Pulmonary artery endothelial cell (primary cell): ENCODE measurements around the gene ADAP2. TPM values are rescaled to one million over a fixed set of nuclear protein-coding genes. Genes with fewer than 3 reads are reported as not detected.
"Not testable (repeated sequence)": the region's sequence is repeated elsewhere in the genome, so short reads cannot be mapped to it uniquely, and the experiment has no call there.

Experiments used
- DNase-seq: peaks from one replicate; pipeline ENCODE4 v3.0.0-alpha.2; 2011; ENCODE audit warnings: low read depth, low spot score
- total RNA-seq: library from RNA; depleted of rRNA; stranded (reverse); fragments of >200 nt; gene quantifications from 2 replicates; pipeline ENCODE4 v1.2.3, GENCODE V29; 2014

Gene ADAP2, protein sequence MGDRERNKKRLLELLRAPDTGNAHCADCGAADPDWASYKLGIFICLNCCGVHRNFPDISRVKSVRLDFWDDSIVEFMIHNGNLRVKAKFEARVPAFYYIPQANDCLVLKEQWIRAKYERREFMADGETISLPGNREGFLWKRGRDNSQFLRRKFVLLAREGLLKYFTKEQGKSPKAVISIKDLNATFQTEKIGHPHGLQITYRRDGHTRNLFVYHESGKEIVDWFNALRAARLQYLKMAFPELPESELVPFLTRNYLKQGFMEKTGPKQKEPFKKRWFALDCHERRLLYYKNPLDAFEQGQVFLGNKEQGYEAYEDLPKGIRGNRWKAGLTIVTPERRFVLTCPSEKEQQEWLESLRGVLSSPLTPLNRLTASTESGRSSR
- total RNA-seq, result 0.11 and 0.20 TPM in 2 replicates

DNA sequence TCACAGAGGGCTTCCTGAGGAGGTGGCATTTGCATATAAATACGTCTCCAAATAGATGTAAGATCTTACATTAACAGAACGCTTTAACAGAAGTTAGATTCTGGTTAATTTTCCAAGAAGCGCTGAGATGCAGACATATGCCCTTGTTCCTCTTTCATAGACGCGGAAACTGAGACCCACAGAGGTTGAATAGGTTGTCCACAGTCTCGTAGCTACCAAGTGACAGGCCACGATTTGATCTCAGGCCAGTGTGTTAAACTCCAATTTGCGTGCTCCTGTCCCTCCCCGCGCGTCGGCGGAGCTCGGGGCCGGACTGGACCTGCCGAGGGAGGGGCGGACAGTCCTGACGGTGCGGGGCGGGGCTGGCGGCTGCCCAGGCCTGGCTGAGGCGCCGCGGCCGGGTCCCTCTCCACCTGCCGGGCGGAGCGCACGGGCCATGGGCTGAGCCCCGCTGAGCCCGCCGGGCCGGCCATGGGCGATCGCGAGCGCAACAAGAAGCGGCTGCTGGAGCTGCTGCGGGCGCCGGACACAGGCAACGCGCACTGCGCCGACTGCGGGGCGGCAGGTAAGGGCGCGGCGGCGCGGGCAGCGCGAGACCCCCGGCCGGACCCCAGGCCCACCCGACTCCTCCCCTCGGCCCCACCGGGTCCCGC lies at the start of gene ADAP2:
Gene ADAP2 (plus strand): TSS at position 402 of the 653 bp plus-strand sequence. CDS start 70 bp downstream, at position 472.
- no peak for DNase-seq

DNA sequence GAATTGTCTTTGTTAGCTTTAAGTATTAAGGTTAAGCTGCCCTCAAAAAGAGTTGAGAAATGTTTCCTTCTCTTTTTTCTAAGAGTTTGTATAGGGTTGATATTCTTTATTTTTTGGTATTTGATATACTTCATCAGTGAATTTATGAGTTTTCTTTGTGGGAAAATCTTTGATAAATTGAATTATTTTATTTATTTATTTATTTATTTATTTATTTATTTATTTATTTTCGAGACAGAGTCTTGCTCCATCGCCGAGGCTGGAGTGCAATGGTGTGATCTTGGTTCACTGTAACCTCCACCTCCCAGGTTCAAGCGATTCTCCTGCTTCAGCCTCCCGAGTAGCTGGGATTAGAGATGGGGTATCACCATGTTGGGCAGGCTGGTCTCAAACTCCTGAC lies 35.6 kb upstream of the ADAP2 start:
- DNase-seq, result no peak

DNA sequence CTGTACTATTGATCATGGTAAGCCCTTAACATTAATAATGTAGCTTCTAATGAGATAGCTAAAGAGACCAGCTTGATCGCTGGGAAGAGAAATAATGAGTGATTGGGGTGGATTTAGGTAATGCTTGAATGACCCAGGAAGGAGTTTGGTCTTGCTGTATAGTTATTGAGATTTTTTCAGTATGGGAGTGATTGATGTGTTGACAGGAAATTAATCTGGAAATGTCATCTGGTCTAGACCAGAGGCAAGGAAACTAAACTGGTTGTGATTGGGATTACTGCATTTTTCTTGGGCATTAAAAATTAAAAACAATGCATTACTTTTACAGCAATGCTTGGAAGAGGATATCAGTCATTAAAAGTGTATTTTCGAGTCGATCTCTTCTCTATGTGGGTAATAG lies 27.5 kb upstream of the ADAP2 start:
- DNase-seq, result no peak

DNA sequence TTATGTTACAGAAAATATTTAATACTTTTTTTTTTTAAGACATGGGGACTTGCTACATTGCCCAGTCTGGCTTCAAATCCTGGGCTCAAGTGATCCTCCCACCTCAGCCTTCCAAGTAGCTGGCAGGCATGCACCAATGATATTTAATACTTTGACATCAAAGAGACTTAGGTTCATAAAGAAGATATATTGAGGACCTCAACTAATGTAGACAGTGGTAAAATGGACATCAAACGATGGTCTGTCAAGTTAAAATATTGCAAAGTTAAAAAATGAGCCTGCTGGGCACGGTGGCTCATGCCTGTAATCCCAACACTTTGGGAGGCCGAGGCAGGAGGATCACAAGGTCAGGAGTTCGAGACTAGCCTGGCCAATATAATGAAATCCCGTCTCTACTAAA lies 24.4 kb upstream of the ADAP2 start:
- DNase-seq, result no peak

DNA sequence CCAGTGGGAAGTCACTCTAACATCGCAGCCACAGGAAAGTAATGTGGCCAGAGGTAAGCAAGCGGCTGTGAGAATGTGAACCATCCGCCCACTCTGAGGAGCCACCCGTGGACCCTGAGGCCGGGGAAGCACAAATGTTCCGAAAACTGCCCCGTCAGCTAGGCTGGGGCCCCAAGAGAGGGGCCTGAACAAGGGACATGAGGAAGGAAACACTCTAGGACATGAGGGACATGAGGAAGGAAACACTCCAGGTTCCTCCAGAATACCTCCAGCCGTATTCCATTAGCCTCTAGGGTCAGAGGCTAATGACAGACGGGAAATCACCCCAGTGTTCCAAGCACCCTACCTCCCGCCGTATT lies 16.0 kb upstream of the ADAP2 start:
- DNase-seq, result no peak

DNA sequence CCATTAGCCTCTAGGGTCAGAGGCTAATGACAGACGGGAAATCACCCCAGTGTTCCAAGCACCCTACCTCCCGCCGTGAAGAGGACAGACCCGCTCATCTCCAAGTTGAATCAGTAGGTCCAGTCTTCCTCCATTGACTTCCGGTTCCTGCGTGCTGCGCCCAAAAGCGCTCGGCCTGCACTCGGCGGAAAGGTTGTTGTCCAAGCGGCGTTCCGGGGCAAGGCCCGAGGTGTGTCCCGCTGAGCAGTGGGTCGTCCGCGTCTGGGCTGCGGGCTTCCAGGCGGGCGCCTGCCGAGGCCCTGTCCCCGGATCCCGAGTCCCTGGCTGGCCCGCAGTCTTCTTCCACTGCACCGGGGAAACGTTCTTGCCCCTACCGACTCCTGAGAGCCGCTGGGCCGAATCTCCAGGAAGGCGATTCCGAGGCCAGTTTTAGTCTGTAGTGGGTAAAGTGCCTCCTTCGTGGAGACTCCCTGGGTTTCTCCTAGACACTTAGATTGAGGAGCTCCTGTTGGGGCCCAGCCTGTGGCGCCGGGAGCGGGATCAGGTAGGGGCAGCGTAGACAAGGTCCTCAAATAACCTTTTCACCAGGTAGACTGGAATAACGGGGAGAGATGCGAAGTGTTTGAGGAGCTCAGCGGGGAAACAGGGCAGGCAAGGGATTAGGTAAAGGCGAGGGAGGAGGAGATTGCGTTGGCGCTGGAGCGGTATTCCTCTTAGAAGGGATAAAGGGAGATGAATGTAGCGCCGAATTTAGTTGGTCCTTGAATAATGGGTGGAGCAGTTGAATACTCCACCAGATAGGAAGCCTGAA lies 15.4 kb upstream of the ADAP2 start, which contains the start of gene TEFM:
Gene TEFM (minus strand): TSS at position 138 of the 811 bp plus-strand sequence. CDS start 40 bp downstream, at position 98.
- peak; percentile 67 for DNase-seq

DNA sequence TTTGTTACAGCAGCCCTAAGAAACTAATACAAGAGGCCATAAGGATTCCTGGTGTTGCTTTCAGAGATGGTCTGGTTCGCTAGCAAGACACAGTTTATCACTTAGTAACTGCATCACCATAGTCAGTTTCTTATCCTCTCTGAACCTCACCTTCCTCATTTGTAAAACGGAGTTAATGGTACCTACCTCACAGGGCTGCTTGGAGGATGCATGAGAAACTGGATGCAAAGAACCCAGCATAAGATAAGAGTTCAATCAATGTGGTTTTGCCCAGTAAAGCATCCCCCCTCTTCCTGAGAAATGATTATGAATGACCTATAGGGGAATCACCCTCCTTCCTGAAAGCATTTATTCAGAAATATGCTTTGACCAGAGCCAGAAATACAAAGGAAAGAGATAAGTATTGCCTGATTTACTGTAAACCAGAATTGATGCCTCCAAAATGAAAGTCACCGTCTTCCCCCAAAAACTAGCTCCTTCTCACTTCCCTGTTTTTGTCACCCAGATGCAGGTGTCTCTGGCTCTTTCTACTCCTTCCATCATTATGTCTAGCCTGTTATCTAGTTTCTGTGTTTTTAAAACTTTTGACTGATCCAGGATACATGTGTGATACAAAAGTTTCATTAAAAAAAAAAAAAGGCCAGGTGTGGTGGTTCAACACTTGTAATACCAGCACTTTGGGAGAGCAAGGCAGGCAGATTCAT lies 12.9 kb upstream of the ADAP2 start:
- DNase-seq, result no peak

DNA sequence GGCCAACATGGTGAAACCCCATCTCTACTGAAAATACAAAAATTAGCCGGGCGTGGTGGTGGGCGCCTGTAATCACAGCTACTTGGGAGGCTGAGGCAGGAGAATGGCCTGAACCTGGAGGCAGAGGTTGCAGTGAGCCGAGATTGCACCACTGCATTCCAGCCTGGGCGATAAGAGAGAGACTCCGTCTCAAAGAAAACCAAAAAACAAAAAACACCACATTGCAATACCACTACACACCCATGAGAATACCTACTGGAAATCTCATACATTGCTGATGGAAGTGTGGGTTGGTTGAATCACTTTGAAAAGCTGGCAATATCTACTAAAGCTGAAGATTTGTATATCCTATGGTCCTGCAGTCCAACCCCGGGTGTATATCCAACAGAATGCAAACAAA lies 11.6 kb upstream of the ADAP2 start:
- DNase-seq, result not testable (repeated sequence)

DNA sequence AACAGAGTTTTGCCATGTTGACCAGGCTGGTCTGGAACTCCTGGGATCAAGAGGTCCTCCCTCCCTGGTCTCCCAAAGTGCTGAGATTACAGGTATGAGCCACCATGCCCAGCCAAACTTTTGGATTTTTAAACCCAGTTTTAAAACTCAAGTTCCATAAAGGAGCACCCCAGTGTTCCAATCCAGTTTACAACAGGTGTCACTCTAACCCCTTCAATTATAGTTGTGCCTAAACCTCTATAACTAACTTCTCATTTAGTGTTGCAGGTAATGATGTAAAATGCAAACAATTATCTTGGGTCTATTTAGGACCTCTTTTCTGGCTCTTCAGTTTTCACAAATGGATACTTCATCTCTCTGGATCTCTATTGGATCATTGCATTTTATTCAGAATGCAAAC lies 7.8 kb upstream of the ADAP2 start:
- DNase-seq, result no peak

DNA sequence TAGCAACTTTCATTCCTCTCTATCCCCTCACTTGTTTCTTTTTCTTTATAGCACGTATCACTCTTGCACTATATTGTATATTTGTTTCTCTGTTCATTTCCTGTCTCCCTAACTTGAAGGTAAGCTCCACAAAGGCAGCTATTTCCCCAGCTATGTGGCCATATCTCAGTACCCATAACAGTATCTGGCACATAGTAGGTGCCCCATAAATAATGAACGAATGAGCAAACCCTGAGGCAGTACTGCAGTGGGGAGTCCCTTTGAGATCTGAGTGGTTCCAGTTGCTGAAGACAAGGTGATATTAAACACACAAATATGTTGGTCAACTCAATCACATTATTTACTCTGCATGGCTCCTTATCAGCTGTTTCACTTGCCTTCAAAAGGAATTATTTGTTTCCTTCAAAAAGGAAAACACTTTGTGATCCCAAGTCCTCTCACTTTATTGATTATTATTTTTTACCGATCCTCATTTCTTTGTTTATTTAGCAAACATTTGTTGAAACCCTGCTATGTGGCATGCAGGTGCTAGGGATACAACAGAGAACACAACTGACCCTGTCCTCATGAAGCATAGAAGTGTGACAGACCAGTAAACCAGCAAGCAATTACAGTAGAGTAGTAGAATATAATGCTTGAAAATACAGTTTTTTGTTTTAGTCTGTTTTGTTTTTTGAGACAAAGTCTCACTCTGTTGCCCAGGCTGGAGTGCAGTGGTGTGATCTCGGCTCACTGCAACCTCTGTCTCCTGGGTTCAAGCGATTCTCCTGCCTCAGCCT lies 5.7 kb upstream of the ADAP2 start:
- no peak for DNase-seq

DNA sequence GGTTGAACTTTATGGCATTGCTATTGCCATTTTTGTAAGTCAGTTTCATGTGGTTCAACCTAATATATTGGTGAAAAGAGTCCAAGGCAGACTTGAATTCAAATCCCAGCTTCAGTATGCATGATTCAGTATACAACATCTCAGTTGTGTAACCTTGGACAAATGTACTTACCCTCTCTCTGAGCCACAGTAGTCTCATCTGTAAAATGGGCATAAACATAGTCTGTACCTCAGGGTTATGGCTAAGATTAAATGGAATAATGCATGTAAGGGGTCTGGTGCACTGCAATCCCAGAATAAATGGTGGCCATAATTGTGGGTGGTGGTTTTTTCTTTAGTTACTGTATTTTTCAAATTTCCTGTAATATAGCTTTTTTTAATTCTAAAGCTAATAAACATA lies 4.7 kb upstream of the ADAP2 start:
- DNase-seq, result no peak

DNA sequence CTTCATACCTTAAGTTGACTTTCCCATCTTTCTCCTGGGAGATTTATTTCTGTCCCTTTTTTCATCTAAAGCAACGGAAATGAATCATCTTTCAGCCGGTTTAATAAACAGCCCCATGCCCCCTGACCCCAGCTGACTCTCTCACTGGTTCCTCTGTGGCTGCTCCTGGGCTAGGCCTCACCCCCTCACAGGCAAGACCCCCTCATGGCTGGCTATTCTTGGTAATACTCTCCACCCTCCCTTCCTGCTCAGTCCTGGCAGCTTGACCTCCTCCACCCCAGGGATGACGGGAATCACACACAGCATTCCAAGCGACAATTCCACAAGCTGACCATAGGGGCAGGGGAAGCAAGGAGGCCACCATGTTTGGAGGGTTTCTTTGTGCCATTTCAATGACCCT lies 1.5 kb upstream of the ADAP2 start:
- DNase-seq, result no peak

DNA sequence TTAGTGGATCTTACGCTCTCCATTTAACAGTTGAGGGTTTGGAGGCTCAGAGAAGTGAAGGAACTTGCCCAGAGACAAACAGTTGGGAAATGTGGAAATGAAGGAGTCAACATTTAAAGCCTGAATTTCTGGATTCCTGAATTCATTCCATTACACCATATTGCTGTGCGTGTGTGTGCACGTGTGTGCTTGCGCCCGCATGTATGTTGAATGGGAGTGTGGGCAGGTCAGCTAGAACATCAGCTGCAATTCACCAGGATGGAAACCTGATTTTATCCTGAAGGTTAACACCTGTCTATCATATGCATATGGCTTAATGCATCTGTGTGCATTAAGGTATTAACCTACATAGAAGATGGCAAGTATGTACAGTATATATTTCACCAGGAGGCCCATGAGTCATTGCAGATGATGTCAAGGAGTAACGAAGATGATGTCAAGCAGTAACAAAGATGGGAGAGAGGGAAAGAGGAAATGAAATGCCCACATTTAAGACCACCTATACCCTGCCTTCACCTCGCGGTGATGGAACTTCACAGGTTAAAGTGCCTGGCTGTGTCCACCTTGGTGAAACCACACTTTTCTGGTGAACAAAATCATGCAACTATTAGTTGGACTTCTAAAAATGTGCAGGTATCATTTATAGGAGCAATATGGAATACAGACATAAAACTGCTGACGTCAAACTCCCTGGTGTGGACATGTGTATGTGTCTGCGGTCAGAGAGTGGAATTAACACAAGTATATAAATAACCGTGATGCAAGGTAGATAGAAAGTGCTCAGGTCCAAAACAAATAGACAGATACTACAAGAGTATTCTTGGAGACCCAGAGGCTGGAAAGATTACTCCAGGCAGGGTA lies 832 bp upstream of the ADAP2 start:
- DNase-seq, result no peak

DNA sequence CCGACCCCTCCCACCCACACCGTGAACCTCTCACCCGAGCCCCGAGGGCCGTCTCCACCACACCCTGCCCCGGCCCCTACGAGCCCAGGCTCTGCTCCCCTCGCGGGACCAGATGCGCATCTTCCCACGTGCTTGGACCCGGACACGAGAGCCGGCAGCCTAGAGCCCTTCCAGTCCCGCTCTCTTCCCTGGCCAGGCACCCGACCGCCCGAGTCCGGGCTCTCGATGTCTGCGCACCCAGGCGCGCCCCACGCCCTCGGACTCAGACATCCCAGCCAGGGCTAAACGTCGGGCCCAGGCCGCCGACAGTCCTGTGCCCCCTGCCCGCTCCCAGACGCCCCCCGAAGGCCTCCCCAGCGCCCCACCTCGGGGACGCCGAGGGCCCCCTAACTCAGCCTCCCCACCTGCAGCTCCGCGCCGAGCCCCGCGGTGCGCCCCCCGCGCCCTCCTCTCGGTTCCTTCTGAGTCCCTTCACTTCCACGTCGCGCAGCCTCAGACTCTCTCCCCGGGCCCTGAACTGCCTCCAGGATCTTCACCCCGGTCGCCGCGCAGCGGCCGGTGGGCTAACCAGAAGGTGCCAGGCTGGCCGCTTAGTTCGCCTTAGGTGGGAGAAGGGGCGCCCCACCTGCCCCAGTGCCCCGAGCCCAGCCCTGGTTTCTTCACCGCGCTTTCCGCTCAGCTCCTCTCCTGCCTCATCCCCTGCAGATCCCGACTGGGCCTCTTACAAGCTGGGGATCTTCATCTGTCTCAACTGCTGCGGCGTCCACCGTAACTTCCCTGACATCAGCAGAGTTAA lies 688 bp downstream of the ADAP2 start:
- DNase-seq, result no peak

DNA sequence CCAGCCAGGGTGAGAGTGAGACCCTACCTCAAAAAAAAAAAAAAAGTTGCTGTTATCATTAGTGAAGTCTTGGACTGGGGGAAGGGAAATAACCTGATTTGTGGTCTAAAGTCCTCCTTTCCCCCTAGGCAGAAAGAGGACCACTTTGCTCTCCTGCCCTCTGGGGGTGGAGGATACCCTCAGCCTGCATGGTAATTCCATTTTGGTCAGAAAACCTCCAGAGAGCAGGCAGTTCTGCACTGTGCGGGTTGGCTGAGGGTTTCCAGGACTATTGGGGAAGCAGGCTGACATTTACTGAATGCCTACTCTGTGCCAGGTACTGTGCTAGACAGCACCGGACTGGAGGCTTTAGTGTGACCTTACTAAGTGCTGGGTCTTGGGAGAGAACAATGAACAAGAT lies 2.6 kb downstream of the ADAP2 start:
- DNase-seq, result no peak

DNA sequence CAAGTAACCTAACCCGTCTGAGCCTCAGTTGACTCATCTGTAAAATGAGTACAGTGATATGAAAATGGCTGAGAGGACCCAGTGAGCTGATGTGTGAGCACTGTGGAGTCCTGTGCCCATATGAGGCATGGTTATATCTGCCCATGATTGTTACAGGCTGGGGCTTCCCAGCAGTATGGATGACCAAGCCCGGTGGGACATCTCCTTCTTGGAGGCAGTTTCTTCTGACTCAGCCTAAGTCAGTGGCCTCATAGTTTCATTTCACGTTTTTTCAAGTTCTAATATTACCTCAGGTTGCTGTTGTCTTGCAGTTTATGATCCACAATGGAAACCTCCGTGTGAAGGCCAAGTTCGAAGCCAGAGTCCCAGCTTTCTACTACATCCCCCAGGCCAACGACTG lies 4.8 kb downstream of the ADAP2 start:
- DNase-seq, result no peak

DNA sequence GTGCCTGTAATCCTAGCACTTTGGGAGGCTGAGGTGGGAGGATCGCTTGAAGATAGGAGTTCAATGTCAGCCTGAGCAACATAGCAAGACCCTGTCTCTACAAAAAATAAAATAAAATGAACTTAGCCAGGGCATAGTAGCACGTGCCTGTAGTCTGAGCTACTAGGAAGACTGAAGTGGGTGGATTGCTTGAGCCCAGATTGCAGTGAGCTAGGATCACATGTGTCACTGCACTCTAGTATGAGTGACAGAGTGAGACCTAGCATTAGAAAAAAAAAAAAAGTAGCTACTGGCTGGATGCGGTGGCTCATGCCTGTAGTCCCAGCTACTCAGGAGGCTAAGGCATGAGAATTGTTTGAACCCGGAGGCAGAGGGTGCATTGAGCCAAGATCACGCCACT lies 6.0 kb downstream of the ADAP2 start:
- DNase-seq, result no peak

DNA sequence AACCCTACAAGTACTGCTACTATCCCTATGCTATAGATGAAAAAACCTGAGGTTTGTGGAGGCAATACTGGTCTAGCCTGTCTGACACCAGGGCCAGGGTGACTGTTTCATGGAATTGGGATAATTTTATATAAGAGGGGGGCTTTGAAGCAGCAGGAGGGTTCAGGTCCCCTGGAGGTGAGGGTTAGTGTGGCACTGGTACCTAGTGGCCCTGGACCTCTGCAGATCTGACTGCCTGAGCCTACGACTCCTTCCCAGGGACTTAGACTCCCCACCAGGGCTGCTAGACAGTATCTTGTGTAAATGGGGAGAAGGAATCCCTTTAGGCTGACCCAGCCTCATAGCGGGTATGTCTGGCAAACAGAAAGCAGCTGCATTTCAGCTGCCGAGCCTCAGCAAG lies 6.8 kb downstream of the ADAP2 start:
- DNase-seq, result no peak

DNA sequence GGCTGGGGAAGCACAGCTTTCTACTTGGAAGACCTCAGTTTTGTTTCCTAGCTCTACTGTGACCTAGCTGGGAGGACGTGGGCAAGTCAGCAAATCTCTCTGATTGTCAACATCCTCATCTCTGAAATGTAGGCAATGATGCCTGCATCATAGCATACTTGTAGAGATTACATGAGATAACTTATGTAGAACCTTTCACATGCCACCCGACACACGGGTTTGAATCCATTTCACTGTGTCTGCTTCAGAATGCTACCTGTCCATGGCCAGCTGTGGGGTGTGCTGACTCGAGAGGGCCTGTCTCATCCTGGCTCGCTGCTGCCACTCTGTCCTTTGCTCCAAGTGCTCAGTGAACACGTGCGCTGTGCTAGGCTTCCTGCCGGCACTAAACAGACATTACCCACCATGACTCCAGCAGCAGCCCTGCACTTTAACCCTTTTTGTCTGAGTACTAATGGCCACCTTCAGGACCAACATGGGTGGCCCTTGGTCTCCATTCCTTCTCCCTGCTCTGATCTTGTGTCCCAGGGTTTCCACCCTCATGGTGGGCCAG lies 7.4 kb downstream of the ADAP2 start:
- no peak for DNase-seq
